CD4-positive, alpha-beta T cell treated with Interleukin-2 at 100 ng/mL for 4 hours (primary cell): ENCODE results near the gene POLE3.
"Not testable (repeated sequence)": the region's sequence is repeated elsewhere in the genome, so short reads cannot be mapped to it uniquely, and the experiment has no call there.

Source experiments
- DNase-seq: peaks from one replicate; pipeline ENCODE4 v3.0.0-alpha.2; 2020; ENCODE audit warnings: low spot score

Gene POLE3

GRCh38 chr9:113410207-113410864, at the start of gene POLE3, which contains the start of gene C9orf43:
POLE3 (minus strand) TSS chr9:113410675; CDS start chr9:113410293, 382 bp downstream.
C9orf43 (plus strand) TSS chr9:113410747; CDS start chr9:113413494, 2,747 bp downstream.
- DNase-seq: peak; percentile 93

GRCh38 chr9:113456235-113456634, 45.8 kb upstream of the POLE3 start:
- DNase-seq: no peak

- DNase-seq: no peak
These were observed 44.7 kb upstream of the POLE3 start for GRCh38 chr9:113454914-113455761.

- DNase-seq: no peak
These were observed 41.7 kb upstream of the POLE3 start for GRCh38 chr9:113452113-113452605.

DNA sequence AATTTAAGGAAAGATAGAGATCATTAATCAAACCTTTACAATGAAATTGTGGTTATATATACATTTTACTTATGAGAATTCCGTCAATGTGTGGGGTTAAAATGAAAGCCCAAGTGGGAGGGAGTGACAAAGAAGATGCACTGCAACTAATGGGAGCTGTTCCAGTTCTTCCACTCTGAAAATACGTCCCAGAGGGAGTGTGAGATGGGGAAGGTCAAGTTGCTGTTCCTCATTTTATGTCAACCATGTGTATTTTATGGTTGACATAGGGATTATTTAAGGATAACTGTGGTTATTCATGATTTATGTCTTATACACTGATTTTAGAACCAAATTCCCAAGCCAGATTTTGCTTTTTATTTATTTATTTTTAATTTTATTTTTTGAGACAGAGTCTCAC, 38.9 kb upstream of the POLE3 start:
- no peak for DNase-seq

DNA sequence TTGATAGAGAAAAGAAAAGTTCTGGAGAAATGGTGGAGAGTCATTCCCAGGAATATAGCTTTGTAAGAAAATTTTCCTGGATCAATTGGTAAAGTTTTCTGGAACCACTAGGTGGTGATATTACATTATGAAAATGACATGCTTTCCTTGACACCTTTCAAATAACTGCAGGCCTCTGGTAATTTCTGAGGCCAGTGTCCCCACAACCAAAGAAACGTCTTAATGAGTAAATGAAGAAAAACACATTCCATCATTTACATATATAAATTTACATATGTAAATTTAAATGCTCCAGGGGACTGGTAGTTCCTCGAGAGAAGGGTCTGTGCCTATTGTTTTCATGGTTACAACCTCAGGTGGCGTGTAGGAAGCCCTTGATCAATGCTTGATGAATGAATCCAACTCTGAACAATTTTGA, 35.9 kb upstream of the POLE3 start:
- DNase-seq: peak; percentile 46

GRCh38 chr9:113444736-113445135, 34.3 kb upstream of the POLE3 start:
- no peak for DNase-seq

DNA sequence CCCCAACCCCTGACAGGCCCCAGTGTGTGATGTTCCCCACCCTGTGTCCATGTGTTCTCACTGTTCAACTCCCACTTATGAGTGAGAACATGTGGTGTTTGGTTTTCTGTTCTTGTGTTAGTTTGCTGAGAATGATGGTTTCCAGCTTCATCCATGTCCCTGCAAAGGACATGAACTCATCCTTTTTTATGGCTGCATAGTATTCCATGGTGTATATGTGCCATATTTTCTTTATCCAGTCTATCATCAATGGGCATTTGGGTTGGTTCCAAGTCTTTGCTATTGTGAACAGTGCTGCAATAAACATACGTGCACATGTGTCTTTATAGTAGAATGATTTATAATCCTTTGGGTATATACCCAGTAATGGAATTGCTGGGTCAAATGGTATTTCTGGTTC, 27.2 kb upstream of the POLE3 start:
- not testable (repeated sequence) for DNase-seq

DNA sequence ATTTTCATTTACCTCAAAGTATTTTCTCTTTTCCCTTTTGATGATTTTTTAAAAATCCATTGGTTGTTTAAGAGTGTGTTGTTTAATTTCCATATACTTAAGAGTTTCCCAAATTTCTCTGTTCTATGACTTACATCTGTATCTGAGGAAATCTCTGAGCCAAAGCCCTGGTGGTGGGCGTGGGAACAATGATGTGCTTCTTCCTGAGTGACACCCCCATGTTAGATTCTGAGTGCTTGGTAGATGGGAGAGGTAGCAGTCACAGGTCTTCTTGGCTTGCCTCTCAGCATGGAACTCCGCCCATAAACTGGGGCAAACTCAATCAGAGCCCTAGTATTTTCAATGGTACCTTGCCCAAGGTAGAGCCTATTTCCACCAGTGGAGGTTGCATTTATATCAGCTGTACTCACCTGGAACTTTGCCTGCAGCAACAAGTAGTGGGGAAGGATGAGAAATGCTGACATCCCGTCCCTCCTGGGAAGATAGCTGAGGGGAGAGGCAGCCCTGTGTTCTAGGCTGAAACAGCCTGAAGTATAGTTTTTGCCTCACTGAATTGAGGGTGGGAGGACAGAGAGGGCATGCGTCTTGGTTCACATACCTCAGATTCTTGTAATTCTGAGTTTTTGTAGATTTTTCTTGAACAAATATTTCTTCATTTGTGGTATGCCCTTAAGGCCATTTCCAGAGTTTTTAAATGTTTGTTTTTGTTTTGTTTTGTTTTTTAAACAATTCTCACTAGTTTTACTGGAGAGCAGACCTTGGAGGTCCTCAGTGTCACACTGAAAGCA, 26.4 kb upstream of the POLE3 start:
- DNase-seq: no peak

- no peak for DNase-seq
These were observed 20.7 kb upstream of the POLE3 start for GRCh38 chr9:113431191-113431590.

DNA sequence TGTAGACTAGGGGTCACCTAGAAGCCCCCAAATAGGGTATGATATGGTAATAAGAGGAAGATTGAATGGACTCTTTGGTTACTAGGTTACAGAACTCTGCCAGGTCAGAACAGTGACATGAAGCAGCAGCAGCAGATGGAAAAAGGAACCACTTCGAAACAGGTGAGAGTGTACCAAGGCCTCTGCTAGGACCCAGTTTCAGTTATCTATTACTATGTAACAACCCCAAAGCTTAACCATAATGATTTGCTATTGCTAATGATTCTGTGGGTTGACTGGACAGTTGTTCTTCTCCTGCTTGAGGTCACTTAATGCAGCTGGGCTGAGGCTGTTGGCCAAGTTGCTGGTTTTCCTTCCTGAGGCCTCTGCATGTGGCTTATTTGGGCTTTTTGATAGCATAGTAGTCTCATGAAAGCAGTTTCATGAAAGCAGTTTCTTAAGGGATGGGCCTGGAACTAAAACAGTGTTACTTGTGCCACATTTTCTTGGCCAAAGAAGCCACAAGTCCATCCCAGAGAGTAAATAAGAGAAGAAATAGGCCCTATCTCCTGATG, 17.7 kb upstream of the POLE3 start:
- no peak for DNase-seq

- DNase-seq: no peak
These were observed 17.2 kb upstream of the POLE3 start for GRCh38 chr9:113427629-113428028.

DNA sequence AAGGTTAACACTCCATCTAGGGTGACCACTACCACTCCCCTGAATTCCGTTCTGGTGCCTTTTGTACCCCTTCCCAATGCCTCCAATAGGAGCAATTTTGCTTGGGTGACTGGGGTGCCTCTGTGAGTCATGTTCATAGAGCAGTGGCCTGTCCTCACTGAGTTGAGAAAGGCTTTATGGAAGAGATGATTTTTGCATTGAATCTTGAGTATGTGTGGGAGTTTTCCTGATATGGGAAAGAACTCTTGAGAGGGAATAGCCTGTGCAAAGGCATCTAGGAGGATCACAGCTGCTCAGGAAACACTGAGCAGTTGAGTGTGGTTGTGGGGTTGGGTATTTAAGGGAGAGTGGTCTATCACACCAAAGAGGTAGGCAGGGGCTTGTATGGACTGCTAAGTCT, 16.2 kb upstream of the POLE3 start:
- no peak for DNase-seq

GRCh38 chr9:113425072-113425471, 14.6 kb upstream of the POLE3 start:
- no peak for DNase-seq

GRCh38 chr9:113421726-113422125, 11.3 kb upstream of the POLE3 start:
- DNase-seq: no peak

DNA sequence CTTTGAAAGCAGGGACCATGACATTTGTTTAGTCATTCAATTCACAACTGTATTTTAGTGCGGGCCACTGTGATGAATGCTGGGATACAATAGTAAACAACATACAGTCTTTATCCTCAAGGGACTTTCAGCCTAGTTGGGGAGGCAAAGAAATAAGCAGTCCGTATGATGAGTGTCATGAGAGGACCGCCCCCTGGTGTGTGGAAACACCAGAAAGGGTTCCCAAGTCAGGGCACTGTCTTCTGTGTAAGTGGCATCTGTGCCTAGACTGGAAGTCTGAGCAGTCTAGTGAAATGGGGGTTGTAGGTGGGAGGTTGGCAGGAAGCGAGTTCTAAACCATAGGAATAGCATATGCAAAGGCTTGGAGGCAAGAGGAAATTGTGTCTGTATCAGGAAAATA, 6.9 kb upstream of the POLE3 start:
- DNase-seq: no peak

- DNase-seq: no peak
These were observed 5.8 kb upstream of the POLE3 start for GRCh38 chr9:113416149-113416721.

DNA sequence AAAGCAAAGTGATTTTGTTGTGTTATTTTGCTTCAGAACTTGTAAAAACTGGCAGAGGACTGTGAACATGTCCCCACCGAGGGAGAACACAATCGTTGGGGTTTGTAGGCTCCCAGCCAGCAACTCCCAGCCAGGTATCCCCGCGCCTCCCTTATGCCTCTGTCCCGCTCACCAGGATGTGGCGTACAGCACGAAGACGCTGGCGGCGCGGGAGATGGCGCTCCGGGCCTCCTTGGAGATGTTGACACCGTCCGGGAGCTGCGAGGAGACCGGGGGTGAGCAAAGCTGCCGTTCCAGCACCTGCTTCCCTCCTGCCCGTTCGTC, 630 bp downstream of the POLE3 start:
- no peak for DNase-seq

GRCh38 chr9:113409481-113409880, 994 bp downstream of the POLE3 start:
- no peak for DNase-seq

- peak; percentile 70 for DNase-seq
These were observed 3.5 kb downstream of the POLE3 start for GRCh38 chr9:113406873-113407511.

- not testable (repeated sequence) for DNase-seq
These were observed 4.1 kb downstream of the POLE3 start for GRCh38 chr9:113406353-113406752.
